Measurements from ENCODE around the gene AATF.

AATF gene

DNA sequence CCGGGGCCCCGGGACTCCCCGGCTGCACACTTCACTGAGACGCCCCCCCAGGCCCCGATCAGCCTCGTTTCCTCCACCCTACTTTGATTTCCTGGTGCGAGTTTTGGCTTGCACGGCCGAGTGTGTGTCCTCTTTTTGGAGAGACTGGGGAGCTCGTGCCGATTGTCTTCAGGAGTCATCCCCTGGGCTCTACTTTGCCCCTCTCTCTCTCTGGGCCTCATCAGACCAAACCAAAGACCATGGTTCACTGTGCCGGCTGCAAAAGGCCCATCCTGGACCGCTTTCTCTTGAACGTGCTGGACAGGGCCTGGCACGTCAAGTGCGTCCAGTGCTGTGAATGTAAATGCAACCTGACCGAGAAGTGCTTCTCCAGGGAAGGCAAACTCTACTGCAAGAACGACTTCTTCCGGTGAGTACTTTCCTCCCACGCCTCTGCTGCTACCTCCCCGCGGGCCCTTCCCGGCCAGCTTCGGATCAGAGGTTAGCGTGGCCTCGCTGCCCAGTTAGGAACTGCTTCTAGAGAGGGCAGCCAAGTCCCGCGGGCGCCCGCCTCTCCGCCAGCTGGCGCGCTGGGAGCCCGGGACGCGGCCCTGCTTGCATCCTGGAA is 10.7 kb upstream of the AATF start:
- ChIA-PET CTCF (interaction anchor here (0.9 to 2.0 kb wide), 2 partner anchors 10 to 12 kb away, joined by 3 to 7 read pairs; partner anchors contain the start of gene AATF), POLR2A (no interaction called here)
- no peak overlapping the region for H3K27ac ChIP-seq (ENCODE audit: insufficient read depth in 1 of 2, low read depth in 1 of 2, low read length in 2 of 2, poor library complexity in 1 of 2, severe bottlenecking in 2 of 2)
- H3K27me3 ChIP-seq (replicated peaks in 2 of 5; ENCODE audit: control insufficient read depth in 4 of 5, insufficient read depth in 5 of 5, low read length in 4 of 5) = peaks cover 0 to 100% (median 76%) of the 10 kb centered on the region in 5 experiments
- no peaks in the 10 kb centered on the region for H3K36me3 ChIP-seq (ENCODE audit: control insufficient read depth in 4 of 4, insufficient read depth in 4 of 4, low read length in 3 of 4)
- H3K4me1 ChIP-seq (ENCODE audit: control extremely low read depth in 1 of 4, control insufficient read depth in 4 of 4, insufficient read depth in 4 of 4, low read length in 3 of 4) = peaks cover 0 to 73% (median 47%) of the 10 kb centered on the region in 4 experiments
- peak overlapping the region in 2 of 7 experiments; percentile 28 to 42 for H3K4me3 ChIP-seq (ENCODE audit: control insufficient read depth in 1 of 7, extremely low read depth in 1 of 7, insufficient read depth in 4 of 7, low read depth in 2 of 7, low read length in 6 of 7)
- WGBS (ENCODE audit: insufficient coverage) = under 1% methylated on average over 17 of the region's 36 CpGs
- peaks cover 0 to 6% (median 0%) of the 10 kb centered on the region in 5 experiments for H3K9me3 ChIP-seq (ENCODE audit: control extremely low read depth in 1 of 5, control insufficient read depth in 4 of 5, insufficient read depth in 2 of 5, low read depth in 1 of 5, low read length in 4 of 5)
- DNase-seq = peak in 1 of 3 donors; percentile 46

DNA sequence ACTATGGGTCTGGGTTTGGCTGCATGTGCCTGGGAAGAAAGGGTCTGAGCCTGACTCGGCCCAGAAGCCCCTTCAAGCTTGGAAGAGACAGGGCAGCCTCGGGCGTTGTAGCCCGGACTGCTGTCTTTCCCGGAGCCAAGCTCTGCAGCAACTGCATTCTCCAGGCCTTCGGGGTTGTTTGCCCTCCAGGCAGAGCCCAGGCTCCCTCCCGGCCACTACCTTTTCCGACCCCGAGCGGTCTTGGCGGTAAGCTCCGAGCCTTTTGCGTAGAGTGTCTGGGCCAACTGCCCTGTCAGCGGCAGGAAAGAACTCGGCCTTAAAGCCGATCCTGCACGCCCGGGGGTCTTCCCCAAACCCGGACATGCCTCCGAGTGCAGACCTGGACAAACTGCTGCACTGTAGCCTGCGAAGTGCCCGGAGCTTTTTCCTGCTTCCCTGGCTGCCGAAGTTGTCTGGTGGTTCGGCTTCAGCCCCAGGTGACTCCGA is 10.1 kb upstream of the AATF start:
- ChIA-PET CTCF (no interaction called here), POLR2A (no interaction called here)
- Histone ChIP-seq H3K4me1 (ENCODE audit: control extremely low read depth in 1 of 4, control insufficient read depth in 4 of 4, insufficient read depth in 4 of 4, low read length in 3 of 4) (peaks cover 0 to 68% (median 50%) of the 10 kb centered on the region in 4 experiments), H3K36me3 (ENCODE audit: control insufficient read depth in 4 of 4, insufficient read depth in 4 of 4, low read length in 3 of 4) (no peaks in the 10 kb centered on the region), H3K27me3 (replicated peaks in 2 of 5; ENCODE audit: control insufficient read depth in 4 of 5, insufficient read depth in 5 of 5, low read length in 4 of 5) (peaks cover under 1 to 100% (median 78%) of the 10 kb centered on the region in 5 experiments), H3K4me3 (ENCODE audit: control insufficient read depth in 1 of 7, extremely low read depth in 1 of 7, insufficient read depth in 4 of 7, low read depth in 2 of 7, low read length in 6 of 7) (no peak overlapping the region), H3K27ac (ENCODE audit: insufficient read depth in 1 of 2, low read depth in 1 of 2, low read length in 2 of 2, poor library complexity in 1 of 2, severe bottlenecking in 2 of 2) (no peak overlapping the region), H3K9me3 (ENCODE audit: control extremely low read depth in 1 of 5, control insufficient read depth in 4 of 5, insufficient read depth in 2 of 5, low read depth in 1 of 5, low read length in 4 of 5) (peaks cover 0 to 6% (median 0%) of the 10 kb centered on the region in 5 experiments)
- WGBS (ENCODE audit: insufficient coverage) = 3% methylated on average over 24 of the region's 25 CpGs
- DNase-seq = no peak

DNA sequence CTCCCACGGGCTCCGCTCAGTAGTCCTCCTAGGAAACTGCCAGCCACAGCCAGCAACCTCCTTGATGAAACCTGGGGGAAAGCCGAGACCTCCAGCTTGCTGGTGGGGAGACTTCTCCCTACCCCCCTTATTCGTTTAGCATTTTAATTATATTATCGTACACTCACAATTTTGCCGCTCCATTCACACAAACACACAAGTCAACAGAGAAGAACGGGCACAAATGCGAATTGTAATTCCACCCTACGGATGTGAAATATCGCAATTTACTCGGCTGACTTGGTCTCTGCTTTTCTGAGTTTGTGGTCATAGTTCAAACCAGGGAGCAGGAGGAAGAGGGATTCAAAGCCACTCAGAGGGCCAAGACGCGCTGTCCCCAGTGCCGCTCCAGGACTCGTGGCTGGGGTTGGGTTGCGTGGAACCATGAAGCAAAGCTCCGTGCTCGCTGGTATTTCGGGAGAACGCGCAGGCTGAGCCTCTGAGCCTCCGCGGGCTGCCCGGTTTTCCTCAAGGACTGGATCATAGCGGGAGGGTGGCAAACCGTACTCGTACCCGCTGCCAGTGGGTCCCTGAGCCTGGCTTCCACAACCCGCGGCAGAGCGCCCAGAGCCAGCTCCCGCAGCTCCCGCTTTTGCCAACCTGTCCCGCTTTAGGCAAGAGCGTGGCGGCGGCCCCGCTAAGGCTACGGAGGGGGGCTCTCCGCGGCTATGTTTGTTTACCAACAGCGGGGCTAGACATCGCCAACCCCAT is 9.5 kb upstream of the AATF start:
- H3K27me3 ChIP-seq (replicated peaks in 2 of 5; ENCODE audit: control insufficient read depth in 4 of 5, insufficient read depth in 5 of 5, low read length in 4 of 5) = peaks cover 5 to 100% (median 77%) of the 10 kb centered on the region in 5 experiments
- no peaks in the 10 kb centered on the region for H3K36me3 ChIP-seq (ENCODE audit: control insufficient read depth in 4 of 4, insufficient read depth in 4 of 4, low read length in 3 of 4)
- H3K4me3 ChIP-seq (ENCODE audit: control insufficient read depth in 1 of 7, extremely low read depth in 1 of 7, insufficient read depth in 4 of 7, low read depth in 2 of 7, low read length in 6 of 7) = no peak overlapping the region
- no peak overlapping the region for H3K27ac ChIP-seq (ENCODE audit: insufficient read depth in 1 of 2, low read depth in 1 of 2, low read length in 2 of 2, poor library complexity in 1 of 2, severe bottlenecking in 2 of 2)
- H3K4me1 ChIP-seq (ENCODE audit: control extremely low read depth in 1 of 4, control insufficient read depth in 4 of 4, insufficient read depth in 4 of 4, low read length in 3 of 4) = peaks cover 0 to 63% (median 46%) of the 10 kb centered on the region in 4 experiments
- peaks cover 0 to 6% (median 0%) of the 10 kb centered on the region in 5 experiments for H3K9me3 ChIP-seq (ENCODE audit: control extremely low read depth in 1 of 5, control insufficient read depth in 4 of 5, insufficient read depth in 2 of 5, low read depth in 1 of 5, low read length in 4 of 5)
- ChIA-PET POLR2A (no interaction called here), CTCF (no interaction called here)
- no peak for DNase-seq
- 9% methylated on average over 43 of the region's 43 CpGs for WGBS (ENCODE audit: insufficient coverage)

DNA sequence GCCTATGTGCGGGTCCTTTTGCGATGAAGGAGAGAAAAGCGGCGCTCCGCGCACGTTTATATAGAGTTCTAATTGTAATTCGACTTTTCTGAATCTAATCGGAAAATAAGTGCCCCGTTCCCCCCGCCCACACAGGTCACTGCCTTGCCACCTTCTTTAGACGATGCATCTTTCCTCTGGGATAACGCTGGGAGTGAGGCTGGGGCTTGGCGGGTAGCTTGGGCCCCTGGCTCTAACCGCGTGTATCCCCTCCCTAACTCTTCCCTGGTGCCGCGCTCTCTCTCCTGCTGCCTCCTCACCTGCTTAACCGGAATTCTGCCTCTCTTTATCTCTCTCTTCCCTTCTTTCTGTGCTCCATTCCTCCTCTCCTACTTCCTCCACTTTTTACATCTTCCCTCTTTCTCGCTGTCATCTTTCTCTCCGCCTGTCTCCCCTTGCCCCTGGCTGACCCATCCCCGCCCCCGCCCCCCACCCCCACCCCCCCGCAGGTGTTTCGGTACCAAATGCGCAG is 8.9 kb upstream of the AATF start:
- Histone ChIP-seq H3K9me3 (ENCODE audit: control extremely low read depth in 1 of 5, control insufficient read depth in 4 of 5, insufficient read depth in 2 of 5, low read depth in 1 of 5, low read length in 4 of 5) (peaks cover 0 to 6% (median 0%) of the 10 kb centered on the region in 5 experiments), H3K36me3 (ENCODE audit: control insufficient read depth in 4 of 4, insufficient read depth in 4 of 4, low read length in 3 of 4) (no peaks in the 10 kb centered on the region), H3K27me3 (replicated peaks in 2 of 5; ENCODE audit: control insufficient read depth in 4 of 5, insufficient read depth in 5 of 5, low read length in 4 of 5) (peaks cover 11 to 100% (median 73%) of the 10 kb centered on the region in 5 experiments), H3K4me1 (ENCODE audit: control extremely low read depth in 1 of 4, control insufficient read depth in 4 of 4, insufficient read depth in 4 of 4, low read length in 3 of 4) (peaks cover 0 to 56% (median 43%) of the 10 kb centered on the region in 4 experiments), H3K4me3 (ENCODE audit: control insufficient read depth in 1 of 7, extremely low read depth in 1 of 7, insufficient read depth in 4 of 7, low read depth in 2 of 7, low read length in 6 of 7) (no peak overlapping the region), H3K27ac (ENCODE audit: insufficient read depth in 1 of 2, low read depth in 1 of 2, low read length in 2 of 2, poor library complexity in 1 of 2, severe bottlenecking in 2 of 2) (no peak overlapping the region)
- ChIA-PET CTCF (no interaction called here), POLR2A (no interaction called here)
- DNase-seq = no peak
- WGBS (ENCODE audit: insufficient coverage) = 8% methylated on average over 20 of the region's 26 CpGs

DNA sequence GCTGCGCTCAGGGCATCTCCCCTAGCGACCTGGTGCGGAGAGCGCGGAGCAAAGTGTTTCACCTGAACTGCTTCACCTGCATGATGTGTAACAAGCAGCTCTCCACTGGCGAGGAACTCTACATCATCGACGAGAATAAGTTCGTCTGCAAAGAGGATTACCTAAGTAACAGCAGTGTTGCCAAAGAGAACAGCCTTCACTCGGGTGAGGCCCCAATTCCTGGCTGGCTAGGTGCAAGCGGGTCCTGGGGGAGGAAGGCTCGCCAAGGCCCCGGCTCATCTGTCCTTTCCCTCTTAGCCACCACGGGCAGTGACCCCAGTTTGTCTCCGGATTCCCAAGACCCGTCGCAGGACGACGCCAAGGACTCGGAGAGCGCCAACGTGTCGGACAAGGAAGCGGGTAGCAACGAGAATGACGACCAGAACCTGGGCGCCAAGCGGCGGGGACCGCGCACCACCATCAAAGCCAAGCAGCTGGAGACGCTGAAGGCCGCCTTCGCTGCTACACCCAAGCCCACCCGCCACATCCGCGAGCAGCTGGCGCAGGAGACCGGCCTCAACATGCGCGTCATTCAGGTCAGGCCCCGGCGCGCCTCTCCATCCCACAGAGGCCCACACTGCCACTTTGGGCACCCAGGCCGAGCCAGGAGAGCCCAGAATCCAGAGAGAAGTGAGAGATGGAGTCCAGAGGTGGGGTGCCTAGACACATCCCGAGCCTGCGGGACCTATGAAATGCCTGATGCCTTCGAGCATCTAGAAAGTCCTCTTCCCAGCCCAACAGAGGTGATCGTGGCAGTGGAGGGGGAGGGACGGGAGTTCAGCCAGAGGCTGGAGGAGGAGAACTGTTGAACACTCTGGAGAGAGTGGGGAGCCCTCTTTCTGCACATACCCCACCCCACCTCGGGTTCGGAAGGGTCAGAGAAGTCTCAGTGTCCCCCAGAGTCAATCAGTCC is 8.2 kb upstream of the AATF start:
- Histone ChIP-seq H3K4me1 (ENCODE audit: control extremely low read depth in 1 of 4, control insufficient read depth in 4 of 4, insufficient read depth in 4 of 4, low read length in 3 of 4) (peaks cover 0 to 49% (median 40%) of the 10 kb centered on the region in 4 experiments), H3K9me3 (ENCODE audit: control extremely low read depth in 1 of 5, control insufficient read depth in 4 of 5, insufficient read depth in 2 of 5, low read depth in 1 of 5, low read length in 4 of 5) (peaks cover 0 to 4% (median 0%) of the 10 kb centered on the region in 5 experiments), H3K4me3 (ENCODE audit: control insufficient read depth in 1 of 7, extremely low read depth in 1 of 7, insufficient read depth in 4 of 7, low read depth in 2 of 7, low read length in 6 of 7) (no peak overlapping the region), H3K27me3 (replicated peaks in 2 of 5; ENCODE audit: control insufficient read depth in 4 of 5, insufficient read depth in 5 of 5, low read length in 4 of 5) (peaks cover 13 to 100% (median 70%) of the 10 kb centered on the region in 5 experiments), H3K36me3 (ENCODE audit: control insufficient read depth in 4 of 4, insufficient read depth in 4 of 4, low read length in 3 of 4) (no peaks in the 10 kb centered on the region), H3K27ac (ENCODE audit: insufficient read depth in 1 of 2, low read depth in 1 of 2, low read length in 2 of 2, poor library complexity in 1 of 2, severe bottlenecking in 2 of 2) (no peak overlapping the region)
- WGBS (ENCODE audit: insufficient coverage) = 6% methylated on average over 45 of the region's 52 CpGs
- DNase-seq = no peak
- CTCF ChIA-PET = interaction anchor here (0.8 kb wide), 1 partner anchor 10 kb away, joined by 3 read pairs; no protein-coding TSS in a partner anchor
- POLR2A ChIA-PET = no interaction called here

DNA sequence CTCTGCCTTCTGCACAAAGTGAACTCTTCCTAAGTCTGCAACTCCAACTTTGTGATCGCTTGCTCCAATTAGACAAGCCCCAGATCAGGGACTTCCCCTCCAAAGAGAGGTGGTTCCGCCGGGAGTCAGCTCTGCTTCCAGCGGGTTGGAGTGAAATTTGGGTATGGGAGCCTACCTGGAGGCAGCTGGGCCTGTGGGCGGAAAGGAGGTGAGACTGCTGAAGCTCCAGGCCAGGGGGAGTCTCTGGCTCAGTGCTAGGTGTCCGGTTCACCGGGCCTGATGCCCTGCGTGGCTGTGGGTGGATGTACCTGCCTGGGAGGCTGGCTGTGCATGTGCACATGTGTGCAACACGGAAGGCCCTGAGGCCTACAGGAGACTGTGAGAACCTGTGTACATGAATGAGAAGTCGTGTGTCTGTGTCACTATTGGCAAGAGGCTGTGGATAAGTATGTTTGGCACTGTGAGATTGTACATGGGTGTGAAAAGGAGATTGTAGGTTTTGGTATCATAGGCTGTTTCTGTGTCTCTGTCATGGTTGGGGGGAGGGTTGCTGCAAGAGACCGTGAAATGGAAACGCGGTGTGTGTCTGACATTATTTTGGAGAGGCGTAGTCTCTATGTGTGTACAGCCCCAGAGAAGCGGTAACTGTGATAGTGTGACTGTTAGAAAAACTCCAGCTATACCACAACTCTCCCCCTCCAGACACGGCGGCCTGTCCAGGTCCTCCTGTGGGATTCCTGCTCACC is 7.3 kb upstream of the AATF start:
- ChIA-PET CTCF (interaction anchor here (0.8 kb wide), 1 partner anchor 11 kb away, joined by 3 read pairs; no protein-coding TSS in a partner anchor), POLR2A (no interaction called here)
- no peaks in the 10 kb centered on the region for H3K36me3 ChIP-seq (ENCODE audit: control insufficient read depth in 4 of 4, insufficient read depth in 4 of 4, low read length in 3 of 4)
- peaks cover 0 to 40% (median 36%) of the 10 kb centered on the region in 4 experiments for H3K4me1 ChIP-seq (ENCODE audit: control extremely low read depth in 1 of 4, control insufficient read depth in 4 of 4, insufficient read depth in 4 of 4, low read length in 3 of 4)
- H3K27me3 ChIP-seq (replicated peaks in 2 of 5; ENCODE audit: control insufficient read depth in 4 of 5, insufficient read depth in 5 of 5, low read length in 4 of 5) = peaks cover 14 to 100% (median 71%) of the 10 kb centered on the region in 5 experiments
- no peak for DNase-seq
- 17% methylated on average over 13 of the region's 17 CpGs for WGBS (ENCODE audit: insufficient coverage)
- H3K4me3 ChIP-seq (ENCODE audit: control insufficient read depth in 1 of 7, extremely low read depth in 1 of 7, insufficient read depth in 4 of 7, low read depth in 2 of 7, low read length in 6 of 7) = peak overlapping the region in 1 of 7 experiments; percentile 43
- peaks cover 0 to 4% (median 0%) of the 10 kb centered on the region in 5 experiments for H3K9me3 ChIP-seq (ENCODE audit: control extremely low read depth in 1 of 5, control insufficient read depth in 4 of 5, insufficient read depth in 2 of 5, low read depth in 1 of 5, low read length in 4 of 5)
- H3K27ac ChIP-seq (ENCODE audit: insufficient read depth in 1 of 2, low read depth in 1 of 2, low read length in 2 of 2, poor library complexity in 1 of 2, severe bottlenecking in 2 of 2) = no peak overlapping the region

Measured in common myeloid progenitor, CD34-positive (primary cell).